GM18858 (cell line): ENCODE results near the gene ZNF213.
A peak's percentile ranks its signal among the peaks of the same experiment; 100 is the strongest.
"Not testable (repeated sequence)": the region's sequence is repeated elsewhere in the genome, so short reads cannot be mapped to it uniquely, and the experiment has no call there.

ENCODE experiments used
- ATAC-seq: cut with Tn5 transposase; IDR thresholded peaks from one replicate; pipeline ENCODE4 v1.9.1; 2021; ENCODE audit not compliant: unreplicated experiment

The ZNF213 gene

GRCh38 chr16:3123986-3124886 is 10.6 kb upstream of the ZNF213 start:
- ATAC-seq, result peak; percentile 64

- ATAC-seq, result no peak
These were observed 7.1 kb upstream of the ZNF213 start for GRCh38 chr16:3127745-3128144.

DNA sequence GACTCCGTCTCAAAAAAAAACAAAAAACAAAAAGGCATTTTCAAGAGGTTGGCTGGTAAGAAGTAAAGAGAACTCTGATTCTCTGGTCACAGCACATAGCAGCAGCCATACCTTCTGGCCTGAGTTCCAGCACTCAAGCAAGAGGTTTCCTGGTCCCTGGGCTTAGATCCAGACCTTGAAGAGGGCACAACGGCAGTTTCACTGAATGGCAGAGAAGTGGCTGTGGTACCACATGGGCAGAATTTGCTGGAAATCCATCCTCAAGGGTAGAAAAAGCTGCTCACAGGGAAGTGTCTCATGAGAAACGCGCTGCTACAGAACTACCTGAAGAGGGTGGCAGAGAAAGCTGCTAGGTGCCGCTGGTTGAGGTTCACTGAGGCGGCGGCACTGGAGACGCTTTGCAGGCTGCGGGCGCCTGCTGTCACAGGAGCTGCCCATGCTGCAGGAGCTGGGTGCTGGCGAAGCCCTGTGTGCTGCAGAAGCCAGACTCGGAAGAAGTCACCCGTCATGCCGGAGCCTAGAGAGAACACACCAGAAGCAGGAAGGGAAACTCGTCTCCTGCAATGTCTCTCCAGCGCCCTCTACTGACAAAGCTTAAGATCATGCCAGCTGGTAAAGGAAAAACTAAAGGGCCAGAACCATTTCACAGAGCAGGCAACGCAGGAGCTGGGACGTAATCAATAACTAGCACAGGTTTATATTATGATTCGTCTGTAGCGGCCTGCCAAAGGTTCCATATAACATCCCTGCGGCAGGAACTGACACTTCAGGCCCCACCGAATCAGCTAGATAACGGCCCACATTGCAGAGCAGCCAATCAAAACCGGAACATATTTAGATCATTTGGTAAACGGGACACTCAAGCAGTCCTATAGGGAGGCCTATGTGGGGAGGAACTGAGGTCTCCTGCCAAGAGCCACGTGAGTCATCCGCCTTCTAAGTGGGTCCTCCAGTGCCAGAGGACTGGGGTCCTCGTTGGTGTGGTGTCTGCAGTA is 5.4 kb upstream of the ZNF213 start:
- ATAC-seq, result no peak

DNA sequence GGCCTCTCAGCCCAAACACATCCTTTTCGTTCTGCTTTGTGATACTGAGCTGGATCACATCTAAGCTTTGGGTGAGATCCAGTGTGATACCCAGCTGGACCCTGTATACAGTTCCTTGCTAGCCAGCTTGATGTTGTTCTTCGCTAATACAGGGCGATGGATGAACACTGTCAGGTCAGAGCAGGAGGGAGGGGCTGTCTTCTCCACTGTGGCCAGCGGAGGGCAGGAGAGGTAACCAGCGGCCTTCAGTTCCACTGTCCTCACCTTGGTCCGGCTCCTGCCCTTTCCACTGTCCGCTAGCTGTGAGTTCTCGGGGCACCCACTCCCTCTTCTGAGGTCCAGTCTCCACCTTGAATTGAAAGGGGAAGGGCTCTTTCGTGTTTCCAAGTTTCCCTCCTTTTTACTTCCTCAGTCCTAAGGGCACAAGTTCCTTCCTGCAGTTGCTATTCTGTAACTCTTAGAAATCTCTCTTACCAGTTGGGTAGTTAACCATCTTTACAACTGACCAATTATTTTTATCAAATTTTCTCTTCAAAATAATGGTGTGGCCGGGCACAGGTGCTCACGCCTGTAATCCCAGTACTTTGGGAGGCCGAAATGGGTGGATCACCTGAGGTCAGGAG is 3.0 kb upstream of the ZNF213 start:
- no peak for ATAC-seq

DNA sequence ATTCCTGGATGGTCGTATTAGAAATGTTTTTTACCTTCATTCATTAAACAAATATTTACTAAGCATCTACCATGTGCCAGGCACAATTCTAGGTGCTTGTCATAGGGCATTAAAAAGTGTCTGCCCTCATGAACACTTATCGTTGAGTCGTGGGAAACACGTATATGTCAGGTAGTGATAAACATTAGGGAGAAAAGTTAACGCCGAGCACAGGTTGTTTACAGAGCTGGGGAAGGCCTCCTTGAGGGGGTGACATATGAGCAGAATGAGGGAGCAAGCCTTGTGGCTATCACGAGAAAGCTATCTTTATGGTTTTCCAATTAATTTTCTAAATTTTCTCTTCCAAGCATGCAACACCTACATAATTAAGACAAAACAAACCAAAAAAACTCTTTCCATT is 985 bp upstream of the ZNF213 start:
- ATAC-seq, result no peak

GRCh38 chr16:3135126-3135715 is 392 bp downstream of the ZNF213 start:
- no peak for ATAC-seq

DNA sequence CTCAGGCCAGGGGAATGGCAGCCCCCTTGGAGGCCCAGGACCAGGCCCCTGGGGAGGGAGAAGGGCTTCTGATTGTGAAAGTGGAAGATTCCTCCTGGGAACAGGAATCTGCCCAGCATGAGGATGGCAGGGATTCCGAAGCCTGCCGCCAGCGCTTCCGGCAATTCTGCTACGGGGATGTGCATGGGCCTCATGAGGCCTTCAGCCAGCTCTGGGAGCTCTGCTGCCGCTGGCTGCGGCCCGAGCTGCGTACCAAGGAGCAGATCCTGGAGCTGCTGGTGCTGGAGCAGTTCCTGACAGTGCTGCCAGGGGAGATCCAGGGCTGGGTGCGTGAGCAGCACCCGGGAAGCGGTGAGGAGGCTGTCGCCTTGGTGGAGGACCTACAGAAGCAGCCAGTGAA is 2.4 kb downstream of the ZNF213 start:
- ATAC-seq, result no peak

DNA sequence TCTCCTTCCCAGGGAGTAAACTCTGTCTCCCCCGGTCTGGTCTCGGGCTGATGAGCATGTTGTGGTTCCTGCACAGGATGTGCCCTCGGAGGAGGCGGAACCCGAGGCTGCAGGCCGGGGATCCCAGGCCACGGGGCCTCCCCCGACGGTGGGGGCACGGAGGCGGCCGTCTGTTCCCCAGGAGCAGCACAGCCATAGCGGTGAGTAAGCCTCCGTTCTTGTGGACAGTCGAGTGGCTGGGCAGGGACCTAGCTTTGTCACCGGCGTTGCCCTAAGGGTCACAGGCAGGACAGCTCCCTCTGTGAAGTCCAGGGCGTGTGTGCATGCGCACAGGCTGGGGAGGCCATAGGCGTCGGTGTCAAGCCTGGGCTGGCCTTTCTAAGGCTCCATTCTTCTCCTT is 3.5 kb downstream of the ZNF213 start:
- no peak for ATAC-seq

GRCh38 chr16:3138823-3139426 is 4.1 kb downstream of the ZNF213 start:
- no peak for ATAC-seq

- ATAC-seq, result not testable (repeated sequence)
These were observed 4.7 kb downstream of the ZNF213 start for GRCh38 chr16:3139561-3139960.

GRCh38 chr16:3140603-3141427 is 6.0 kb downstream of the ZNF213 start:
- no peak for ATAC-seq

DNA sequence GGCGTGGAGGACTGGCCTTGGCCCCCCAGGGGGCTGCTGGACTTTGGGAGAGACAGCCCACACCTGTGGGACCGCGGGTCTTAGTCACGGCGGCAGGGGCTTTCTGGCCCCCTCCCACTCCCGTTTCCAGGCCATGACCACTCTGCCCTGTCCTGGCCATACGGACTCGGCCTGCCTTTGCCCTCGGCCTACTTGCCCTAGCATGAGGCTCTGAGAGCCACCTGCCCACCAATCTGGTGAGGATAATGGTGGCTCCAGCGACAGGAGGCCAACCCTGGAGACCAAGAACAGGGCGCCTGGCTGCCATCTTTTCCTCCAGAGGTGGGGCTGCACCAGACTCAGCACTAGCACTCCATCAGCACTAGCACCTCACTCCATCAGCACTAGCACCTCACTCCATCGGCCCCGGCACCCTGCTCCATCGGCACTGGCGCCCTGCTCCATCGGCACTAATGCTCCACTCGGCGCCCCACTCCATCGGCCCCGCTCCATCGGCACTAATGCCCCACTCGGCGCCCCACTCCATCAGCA is 7.0 kb downstream of the ZNF213 start:
- no peak for ATAC-seq

DNA sequence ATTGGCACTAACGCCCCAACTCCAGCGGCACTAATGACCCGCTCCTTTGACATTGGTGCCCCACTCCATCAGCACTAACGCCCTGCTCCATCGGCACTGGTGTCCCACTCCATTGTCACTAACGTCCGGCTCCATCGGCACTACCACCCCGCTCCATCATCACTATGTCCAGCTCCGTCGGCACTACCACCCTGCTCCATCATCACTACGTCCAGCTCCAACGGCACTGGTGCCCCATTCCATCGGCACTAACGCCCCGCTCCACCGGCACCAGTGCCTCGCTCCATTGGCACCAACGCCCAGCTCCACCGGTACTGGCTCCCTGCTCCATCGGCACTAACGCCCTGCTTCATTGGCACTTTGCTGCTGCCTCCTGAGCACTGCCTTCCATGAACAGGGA is 7.5 kb downstream of the ZNF213 start:
- no peak for ATAC-seq

DNA sequence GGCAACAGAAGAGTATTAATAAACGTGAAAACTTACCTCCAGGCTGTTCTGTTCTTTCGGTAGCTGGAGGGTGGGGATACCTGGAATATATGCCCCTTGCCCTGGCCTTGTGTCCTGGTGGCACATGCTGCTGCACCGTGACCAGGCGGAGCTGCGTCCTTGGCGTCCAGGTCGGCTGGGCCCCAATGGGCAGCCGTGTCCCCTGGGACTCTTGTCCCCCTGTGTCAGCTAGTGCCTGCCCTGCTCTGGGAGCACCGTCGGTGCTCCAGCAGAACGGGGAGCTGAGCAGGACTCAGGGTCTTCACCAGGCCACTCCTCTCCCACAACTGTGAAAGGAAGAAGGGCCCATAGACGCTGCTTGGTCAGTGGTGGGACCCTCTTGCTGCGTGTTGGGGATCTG is 7.9 kb downstream of the ZNF213 start:
- ATAC-seq, result no peak

DNA sequence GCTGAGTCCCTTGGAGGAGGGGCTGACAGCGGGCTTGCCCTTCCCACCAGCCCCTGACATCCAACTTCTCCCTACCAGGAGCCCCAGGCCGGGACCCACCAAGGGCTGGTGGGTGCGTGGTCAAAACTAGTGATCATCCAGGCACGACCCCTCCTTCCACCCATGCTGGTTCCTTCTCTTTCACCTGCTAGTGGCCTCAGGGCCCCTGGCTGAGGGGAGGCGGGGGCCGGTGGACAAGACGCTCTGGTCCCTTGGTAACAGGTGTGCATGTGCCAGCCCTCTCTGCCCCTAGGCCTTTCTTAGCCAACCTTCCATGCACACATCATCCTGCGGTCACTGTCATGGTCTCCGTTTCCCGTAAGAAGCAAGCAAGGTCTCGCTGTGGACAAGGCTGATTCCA is 8.4 kb downstream of the ZNF213 start:
- no peak for ATAC-seq

DNA sequence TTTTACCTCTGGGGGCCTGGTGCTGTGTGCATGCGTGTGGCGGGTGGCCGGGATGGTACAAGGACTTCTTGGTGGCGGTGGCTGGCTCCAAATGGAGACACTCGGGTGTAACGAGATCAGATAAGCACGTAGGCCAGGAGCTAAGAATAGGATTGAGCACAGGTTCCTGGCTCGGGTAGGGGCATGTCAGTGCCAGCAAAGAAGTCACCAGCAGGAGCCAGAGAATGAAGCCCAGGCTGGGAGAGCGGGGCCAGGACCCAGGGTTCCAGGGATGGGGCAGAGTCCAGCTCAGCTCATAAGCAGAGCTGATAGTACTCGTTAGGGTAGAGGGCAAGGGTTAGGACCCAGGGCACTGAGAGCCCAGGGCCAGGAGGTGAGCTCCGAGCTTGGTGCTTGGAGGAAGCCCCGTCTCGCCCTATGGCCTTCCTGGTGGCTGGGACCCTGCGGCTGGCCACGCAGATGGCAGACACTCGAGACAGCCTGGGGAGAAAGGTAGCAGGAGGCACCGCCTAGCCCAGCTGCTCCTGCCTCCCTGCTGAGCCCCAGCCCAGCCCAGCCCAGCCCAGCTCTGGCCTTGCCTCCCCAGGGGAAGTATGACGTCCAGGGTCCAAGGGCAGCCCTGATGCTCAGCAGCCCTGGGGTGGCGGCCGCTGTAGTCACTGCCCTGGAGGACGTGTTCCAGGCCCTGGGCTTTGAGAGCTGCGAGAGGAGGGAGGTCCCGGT is 8.9 kb downstream of the ZNF213 start:
- ATAC-seq, result no peak

GRCh38 chr16:3144321-3144983 is 9.6 kb downstream of the ZNF213 start:
- ATAC-seq, result no peak

GRCh38 chr16:3145151-3145550 is 10.3 kb downstream of the ZNF213 start:
- ATAC-seq, result no peak
